GM19468 (cell line): ENCODE data around the gene KCNIP2.

Source experiments
- ATAC-seq: cut with Tn5 transposase; IDR thresholded peaks from one replicate; pipeline ENCODE4 v1.9.1; 2021; ENCODE audit warnings: mild to moderate bottlenecking, moderate library complexity, moderate number of reproducible peaks; ENCODE audit not compliant: unreplicated experiment; ENCODE audit errors: extremely low read depth

Gene KCNIP2

GRCh38 chr10:101829561-101830315, 13.9 kb downstream of the KCNIP2 start:
- ATAC-seq = no peak

- ATAC-seq = no peak
Observed at GRCh38 chr10:101828766-101829551, 14.6 kb downstream of the KCNIP2 start.

- no peak for ATAC-seq
Observed at GRCh38 chr10:101827919-101828600, 15.5 kb downstream of the KCNIP2 start.

- no peak for ATAC-seq
Observed at GRCh38 chr10:101826852-101827434, 16.7 kb downstream of the KCNIP2 start.

- ATAC-seq = no peak
Observed at GRCh38 chr10:101824736-101825135, 18.9 kb downstream of the KCNIP2 start.

GRCh38 chr10:101818872-101819633, 24.5 kb downstream of the KCNIP2 start:
- no peak for ATAC-seq

GRCh38 chr10:101818119-101818871, 25.3 kb downstream of the KCNIP2 start, which contains the start of gene OGA:
Gene OGA (minus strand): TSS chr10:101818444. CDS start chr10:101818022, 422 bp downstream.
- ATAC-seq = peak; percentile 78

- ATAC-seq = no peak
Observed at GRCh38 chr10:101817337-101818118, 26.1 kb downstream of the KCNIP2 start.

- ATAC-seq = no peak
Observed at GRCh38 chr10:101816913-101817336, 26.7 kb downstream of the KCNIP2 start.

- no peak for ATAC-seq
Observed at GRCh38 chr10:101816376-101816775, 27.2 kb downstream of the KCNIP2 start.

- ATAC-seq = no peak
Observed at GRCh38 chr10:101814466-101815071, 29.0 kb downstream of the KCNIP2 start.

- no peak for ATAC-seq
Observed at GRCh38 chr10:101812606-101813005, 31.0 kb downstream of the KCNIP2 start.

- no peak for ATAC-seq
Observed at GRCh38 chr10:101807158-101807557, 36.4 kb downstream of the KCNIP2 start.

GRCh38 chr10:101803511-101803910, 40.1 kb downstream of the KCNIP2 start:
- ATAC-seq = no peak

- no peak for ATAC-seq
Observed at GRCh38 chr10:101797403-101798059, 46.1 kb downstream of the KCNIP2 start.

- no peak for ATAC-seq
Observed at GRCh38 chr10:101793526-101793925, 50.1 kb downstream of the KCNIP2 start.

GRCh38 chr10:101789686-101790085, 53.9 kb downstream of the KCNIP2 start:
- ATAC-seq = no peak
